Middle frontal gyrus (tissue), 1 donor: ENCODE results near the gene CHRM4.

Experiments
- DNase-seq: peaks from one replicate; pipeline ENCODE4 v3.0.0-alpha.2; 2015; ENCODE audit warnings: low spot score; ENCODE audit errors: extremely low spot score

CHRM4 gene

GRCh38 chr11:46402957-46403902, 11.7 kb upstream of the CHRM4 start:
- no peak for DNase-seq

DNA sequence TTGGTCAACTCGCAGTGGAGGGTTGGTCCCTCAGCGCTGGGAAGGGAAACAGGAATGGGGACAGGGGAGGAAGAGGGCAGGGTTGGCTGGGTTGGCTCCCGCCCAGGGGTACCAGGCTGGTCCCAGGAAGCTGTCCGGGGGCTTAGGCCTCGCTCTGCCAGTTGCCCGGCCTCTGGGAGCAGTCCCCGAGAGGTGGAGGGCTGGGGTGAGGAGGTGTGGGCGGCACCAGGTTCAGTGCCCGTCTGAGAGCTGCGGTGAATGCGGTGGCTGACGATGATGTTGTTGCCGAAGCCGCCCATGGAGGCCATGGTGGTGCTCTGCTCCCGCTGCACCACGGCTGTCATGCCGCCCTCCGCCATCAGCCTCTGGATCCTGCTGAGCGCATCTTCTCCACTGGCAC, 6.0 kb upstream of the CHRM4 start:
- DNase-seq: no peak

DNA sequence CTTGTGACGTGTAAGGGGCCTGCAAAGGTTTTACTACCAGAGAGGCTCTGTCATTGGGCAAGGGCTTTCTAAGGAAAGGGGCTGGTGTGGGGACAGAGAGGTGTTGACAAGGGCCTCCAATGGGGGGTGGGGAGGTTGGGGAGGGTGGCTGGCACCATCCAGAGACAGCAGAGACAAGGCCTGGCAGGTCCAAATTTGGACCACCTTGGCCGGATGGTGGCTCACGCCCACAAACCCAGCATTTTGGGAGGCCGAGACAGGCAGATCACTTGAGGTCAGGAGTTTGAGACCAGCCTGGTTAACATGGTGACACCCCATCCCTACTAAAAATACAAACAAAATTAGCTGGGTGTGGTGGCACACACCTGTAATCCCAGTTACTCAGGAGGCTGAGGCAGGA, 2.2 kb upstream of the CHRM4 start:
- DNase-seq: no peak

GRCh38 chr11:46393231-46393616, 1.6 kb upstream of the CHRM4 start:
- DNase-seq: no peak

DNA sequence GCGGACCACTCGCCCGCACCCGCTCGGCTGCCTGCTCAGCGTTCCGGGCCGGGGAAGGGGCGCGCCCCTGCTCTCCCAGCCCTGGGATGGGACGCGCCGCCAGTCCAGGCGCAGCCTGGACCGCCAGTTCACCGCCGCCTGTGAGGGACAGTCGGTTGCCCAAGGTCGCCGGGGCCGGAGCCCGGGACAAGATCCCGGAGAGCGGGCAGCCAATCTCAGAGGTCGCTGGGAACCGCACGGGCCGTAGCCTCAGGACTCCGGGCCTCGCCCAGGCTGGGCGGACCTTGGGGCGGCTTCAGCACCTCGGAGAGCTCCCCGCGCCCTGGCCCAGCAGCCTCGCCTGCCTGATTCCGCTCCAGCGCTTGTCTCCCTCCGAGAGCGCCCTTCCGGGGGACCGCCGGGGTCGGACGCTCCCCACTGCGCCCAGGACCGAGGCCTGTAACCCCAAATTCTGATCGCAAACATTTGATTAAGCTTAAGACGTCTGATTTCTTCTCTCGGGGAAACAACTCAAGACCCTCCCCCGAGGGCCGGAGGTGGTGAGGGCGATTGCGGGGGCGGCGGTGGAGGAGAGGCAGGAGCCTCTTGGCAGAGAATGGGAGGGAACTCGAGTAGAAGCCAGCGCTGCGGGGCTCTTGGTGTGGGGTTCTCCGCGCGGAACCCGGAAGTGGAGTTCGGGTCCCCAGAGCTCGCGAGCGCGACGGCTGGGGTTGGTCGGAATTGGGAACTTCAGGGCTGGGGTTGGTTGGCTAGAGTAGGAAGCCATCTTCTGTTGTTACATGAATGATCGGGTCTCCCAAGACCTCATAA, 1.1 kb upstream of the CHRM4 start:
- peak; percentile 35 for DNase-seq

GRCh38 chr11:46391186-46391577, 394 bp downstream of the CHRM4 start:
- no peak for DNase-seq

- DNase-seq: no peak
Measured at GRCh38 chr11:46390331-46391171, 1.0 kb downstream of the CHRM4 start.

GRCh38 chr11:46389450-46390330, 1.9 kb downstream of the CHRM4 start:
- DNase-seq: peak; percentile 55

- no peak for DNase-seq
Measured at GRCh38 chr11:46388619-46389449, 2.7 kb downstream of the CHRM4 start.

DNA sequence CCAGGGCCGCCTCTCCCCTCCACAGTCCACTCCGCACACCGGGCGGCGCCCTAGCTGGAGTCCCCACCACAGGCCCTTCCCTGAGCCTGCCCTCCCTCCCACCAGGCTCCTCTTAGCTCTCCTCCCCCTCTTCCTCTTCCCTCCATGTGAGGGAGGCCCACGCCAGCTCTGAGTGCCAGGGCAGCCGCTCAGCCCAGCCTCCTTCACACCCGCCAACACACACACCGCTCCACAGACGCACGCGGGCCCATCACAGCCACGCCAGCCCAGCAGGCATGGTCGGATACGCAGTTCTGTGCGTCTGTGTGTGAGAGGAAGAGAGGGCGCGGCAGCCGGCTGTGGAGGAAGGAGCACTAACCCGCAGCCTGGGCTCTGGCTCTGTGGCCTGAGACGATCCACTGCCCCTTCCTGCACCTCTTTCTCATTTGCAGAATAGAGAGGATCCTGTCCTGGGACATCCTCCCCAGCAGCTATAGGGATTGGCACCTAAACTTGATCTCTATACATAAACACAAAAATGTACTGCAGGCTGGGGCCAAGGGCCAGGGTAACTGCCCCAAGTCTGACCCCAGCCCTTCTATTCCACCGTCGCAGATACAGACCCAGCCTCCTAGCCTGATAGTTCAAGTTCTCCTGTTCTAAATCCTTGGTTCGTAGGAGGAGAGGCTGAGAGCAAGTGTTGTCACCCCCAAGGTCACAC, 3.5 kb downstream of the CHRM4 start:
- DNase-seq: peak; percentile 19

GRCh38 chr11:46387456-46387855, 4.1 kb downstream of the CHRM4 start:
- no peak for DNase-seq

GRCh38 chr11:46386674-46387073, 4.9 kb downstream of the CHRM4 start:
- no peak for DNase-seq

GRCh38 chr11:46386005-46386578, 5.5 kb downstream of the CHRM4 start:
- no peak for DNase-seq

DNA sequence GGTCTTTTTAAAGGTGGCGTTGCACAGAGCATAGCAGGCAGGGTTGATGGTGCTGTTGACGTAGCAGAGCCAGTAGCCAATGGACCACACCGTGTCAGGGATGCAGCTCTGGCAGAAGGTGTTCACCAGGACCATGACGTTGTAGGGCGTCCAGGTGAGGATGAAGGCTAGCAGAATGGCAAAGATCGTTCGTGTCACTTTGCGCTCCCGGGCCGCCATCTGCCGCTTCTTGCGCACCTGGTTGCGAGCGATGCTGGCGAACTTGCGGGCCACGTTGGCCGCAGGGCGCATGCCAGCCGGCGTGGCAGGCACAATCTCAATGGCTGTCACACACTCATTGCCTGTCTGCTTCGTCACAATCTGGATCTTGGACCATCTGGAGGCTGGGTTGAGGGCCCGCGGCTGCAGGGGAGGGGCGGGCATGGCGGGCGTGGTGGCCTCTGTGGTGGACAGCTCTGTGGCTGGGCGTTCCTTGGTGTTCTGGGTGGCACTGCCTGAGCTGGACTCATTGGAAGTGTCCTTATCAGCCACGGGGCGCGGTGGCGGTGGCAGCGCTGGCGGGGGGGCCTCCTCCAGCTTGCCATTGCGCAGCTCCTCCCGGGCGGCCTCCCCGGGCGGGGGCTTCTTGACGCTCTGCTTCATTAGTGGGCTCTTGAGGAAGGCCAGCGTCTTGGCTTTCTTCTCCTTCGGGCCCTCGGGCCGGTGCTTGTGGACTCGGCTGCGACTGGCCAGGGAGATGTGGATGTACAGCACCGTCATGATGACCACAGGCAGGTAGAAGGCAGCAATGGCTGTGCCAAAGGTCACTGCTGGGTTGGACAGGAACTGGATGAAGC, 6.2 kb downstream of the CHRM4 start:
- DNase-seq: no peak

GRCh38 chr11:46383974-46384701, 7.4 kb downstream of the CHRM4 start:
- no peak for DNase-seq

GRCh38 chr11:46383404-46383758, 8.2 kb downstream of the CHRM4 start:
- no peak for DNase-seq
